HEK293 (cell line): ENCODE results near the gene EIPR1.

Experiments
- CTCF ChIA-PET: fragments of 350-600 bp; formaldehyde crosslinking; extraction: SDS; loops from one replicate; lab custom pipeline; 2021; ENCODE audit warnings: antibody characterized with exemption; lab: Yijun Ruan, JAX
- POLR2A ChIA-PET: fragments of 300-600 bp; formaldehyde crosslinking; extraction: SDS; loops from one replicate; lab custom pipeline; 2020; ENCODE audit warnings: antibody characterized with exemption, inconsistent platforms; lab: Yijun Ruan, JAX
- H3K27ac ChIP-seq: fragments of 200-500 bp; sonication (Bioruptor generic); 2 replicates; pipeline ENCODE4 v1.5.1; 2014; ENCODE audit warnings: low read depth, low read length, control low read depth, inconsistent platforms; ENCODE audit errors: extremely low read depth
- H3K36me3 ChIP-seq, 2 experiments: fragments of 200-500 bp in 1 of 2; sonication (Bioruptor generic) in 1 of 2; 1 replicate in 1 of 2; 2 replicates in 1 of 2; pipeline ENCODE4 v1.5.1; 2014 to 2017; ENCODE audit warnings: inconsistent platforms in 2 of 2, low read length in 2 of 2; ENCODE audit not compliant: control insufficient read depth in 2 of 2, insufficient read depth in 1 of 2
- H3K4me1 ChIP-seq: fragments of 200-500 bp; sonication (Bioruptor generic); 2 replicates; pipeline ENCODE4 v1.5.1; 2014; ENCODE audit warnings: mild to moderate bottlenecking, low read length, inconsistent platforms; ENCODE audit not compliant: control insufficient read depth, insufficient read depth
- H3K4me3 ChIP-seq: 2 replicates; pipeline ENCODE4 v1.5.1; 2011; ENCODE audit warnings: low read depth, mild to moderate bottlenecking, control low read depth, low read length, moderate library complexity
- H3K9me3 ChIP-seq: fragments of 200-500 bp; sonication (Bioruptor generic); 2 replicates; pipeline ENCODE4 v1.5.1; 2014; ENCODE audit warnings: low read depth, low read length, inconsistent platforms; ENCODE audit not compliant: control insufficient read depth, insufficient read depth
- FEZF1 ChIP-seq: fragments of 450-650 bp; formaldehyde crosslinking; IDR thresholded peaks from 2 replicates; pipeline ENCODE4 v1.5.1; 2016; ENCODE audit warnings: missing biosample characterization, missing genetic modification characterization
- HOXC10 ChIP-seq: sonication (generic); formaldehyde crosslinking; IDR thresholded peaks from 2 replicates; pipeline ENCODE4 v1.8.1; 2023; ENCODE audit warnings: mild to moderate bottlenecking, missing genetic modification reagents
- TCF7L2 ChIP-seq: IDR thresholded peaks from 2 replicates; pipeline ENCODE4 v1.6.1; 2011; ENCODE audit warnings: low read depth, mild to moderate bottlenecking, inconsistent platforms, low read length, moderate library complexity, borderline replicate concordance
- ZNF132 ChIP-seq: fragments of 450-650 bp; formaldehyde crosslinking; IDR thresholded peaks from 2 replicates; pipeline ENCODE4 v1.5.1; 2017; ENCODE audit warnings: missing biosample characterization, missing genetic modification characterization, borderline replicate concordance
- ZNF19 ChIP-seq: fragments of 450-650 bp; formaldehyde crosslinking; IDR thresholded peaks from 2 replicates; pipeline ENCODE4; 2016; ENCODE audit warnings: missing biosample characterization, missing genetic modification characterization, low read depth
- ZNF214 ChIP-seq: fragments of 450-650 bp; formaldehyde crosslinking; IDR thresholded peaks from 2 replicates; pipeline ENCODE4 v1.5.1; 2017; ENCODE audit warnings: missing biosample characterization, mild to moderate bottlenecking, missing genetic modification characterization, borderline replicate concordance
- ZNF354C ChIP-seq: fragments of 450-650 bp; formaldehyde crosslinking; IDR thresholded peaks from 2 replicates; pipeline ENCODE4 v1.5.1; 2016; ENCODE audit warnings: missing biosample characterization, missing genetic modification characterization, low read depth, borderline replicate concordance
- ZNF366 ChIP-seq: fragments of 450-650 bp; formaldehyde crosslinking; conservative IDR thresholded peaks from 2 replicates; pipeline ENCODE4 v1.5.1; 2016; ENCODE audit warnings: missing biosample characterization, missing genetic modification characterization
- ZNF416 ChIP-seq: fragments of 450-650 bp; formaldehyde crosslinking; IDR thresholded peaks from 2 replicates; pipeline ENCODE4 v1.5.1; 2016; ENCODE audit warnings: missing biosample characterization, missing genetic modification characterization
- ZNF521 ChIP-seq: fragments of 450-650 bp; formaldehyde crosslinking; IDR thresholded peaks from 2 replicates; pipeline ENCODE4 v1.5.1; 2017; ENCODE audit warnings: missing biosample characterization, mild to moderate bottlenecking, missing genetic modification characterization
- ZNF544 ChIP-seq: fragments of 450-650 bp; formaldehyde crosslinking; IDR thresholded peaks from 2 replicates; pipeline ENCODE4 v1.5.0; 2017; ENCODE audit warnings: missing biosample characterization, missing genetic modification characterization
- ZNF621 ChIP-seq: fragments of 450-650 bp; formaldehyde crosslinking; IDR thresholded peaks from 2 replicates; pipeline ENCODE4 v1.5.1; 2017; ENCODE audit warnings: missing biosample characterization, missing genetic modification characterization
- ZNF660 ChIP-seq: fragments of 450-650 bp; IDR thresholded peaks from 2 replicates; pipeline ENCODE4 v1.5.1; 2018; ENCODE audit warnings: missing biosample characterization, mild to moderate bottlenecking, missing genetic modification characterization
- ZNF707 ChIP-seq: fragments of 450-650 bp; formaldehyde crosslinking; IDR thresholded peaks from 2 replicates; pipeline ENCODE4 v1.5.1; 2016; ENCODE audit warnings: missing biosample characterization, missing genetic modification characterization
- ZNF777 ChIP-seq: fragments of 450-650 bp; formaldehyde crosslinking; IDR thresholded peaks from 2 replicates; pipeline ENCODE4 v1.5.1; 2017; ENCODE audit warnings: missing biosample characterization, missing genetic modification characterization, borderline replicate concordance
- TF ChIP-seq, protein P1 (sequence below): fragments of 450-650 bp; formaldehyde crosslinking; IDR thresholded peaks from 2 replicates; pipeline ENCODE4 v1.5.0; 2017; ENCODE audit warnings: missing biosample characterization, missing genetic modification characterization, borderline replicate concordance
- TF ChIP-seq, protein P2 (sequence below): fragments of 450-650 bp; formaldehyde crosslinking; IDR thresholded peaks from 2 replicates; pipeline ENCODE4 v1.5.1; 2016; ENCODE audit warnings: missing biosample characterization, missing genetic modification characterization
- TF ChIP-seq, protein P3 (sequence below): fragments of 450-650 bp; formaldehyde crosslinking; IDR thresholded peaks from 2 replicates; pipeline ENCODE4 v1.5.1; 2016; ENCODE audit warnings: missing biosample characterization, missing genetic modification characterization
- TF ChIP-seq, protein P4 (sequence below): fragments of 450-650 bp; formaldehyde crosslinking; IDR thresholded peaks from 2 replicates; pipeline ENCODE4; 2016; ENCODE audit warnings: missing biosample characterization, missing genetic modification characterization

EIPR1 gene

DNA sequence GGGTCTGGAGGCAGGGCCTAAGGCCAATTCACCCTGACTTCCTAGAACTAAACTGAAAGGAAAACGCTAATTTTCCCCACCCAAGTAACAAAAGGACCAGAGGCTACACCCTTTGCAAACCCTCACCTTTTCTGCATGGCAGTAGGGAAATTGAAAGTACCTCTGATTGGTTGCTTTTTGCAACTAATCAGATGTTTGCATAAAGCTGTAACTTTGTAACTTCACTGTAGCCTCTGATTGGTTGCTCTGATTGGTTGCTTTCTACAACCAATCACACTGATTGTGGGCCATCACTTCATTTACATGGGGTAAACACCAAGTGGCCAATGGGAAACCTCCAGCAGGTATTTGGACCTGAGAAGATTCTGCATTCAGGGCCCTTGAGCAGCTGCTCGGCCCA, 20.8 kb downstream of the EIPR1 start:
- TF ChIP-seq, protein P1, sequence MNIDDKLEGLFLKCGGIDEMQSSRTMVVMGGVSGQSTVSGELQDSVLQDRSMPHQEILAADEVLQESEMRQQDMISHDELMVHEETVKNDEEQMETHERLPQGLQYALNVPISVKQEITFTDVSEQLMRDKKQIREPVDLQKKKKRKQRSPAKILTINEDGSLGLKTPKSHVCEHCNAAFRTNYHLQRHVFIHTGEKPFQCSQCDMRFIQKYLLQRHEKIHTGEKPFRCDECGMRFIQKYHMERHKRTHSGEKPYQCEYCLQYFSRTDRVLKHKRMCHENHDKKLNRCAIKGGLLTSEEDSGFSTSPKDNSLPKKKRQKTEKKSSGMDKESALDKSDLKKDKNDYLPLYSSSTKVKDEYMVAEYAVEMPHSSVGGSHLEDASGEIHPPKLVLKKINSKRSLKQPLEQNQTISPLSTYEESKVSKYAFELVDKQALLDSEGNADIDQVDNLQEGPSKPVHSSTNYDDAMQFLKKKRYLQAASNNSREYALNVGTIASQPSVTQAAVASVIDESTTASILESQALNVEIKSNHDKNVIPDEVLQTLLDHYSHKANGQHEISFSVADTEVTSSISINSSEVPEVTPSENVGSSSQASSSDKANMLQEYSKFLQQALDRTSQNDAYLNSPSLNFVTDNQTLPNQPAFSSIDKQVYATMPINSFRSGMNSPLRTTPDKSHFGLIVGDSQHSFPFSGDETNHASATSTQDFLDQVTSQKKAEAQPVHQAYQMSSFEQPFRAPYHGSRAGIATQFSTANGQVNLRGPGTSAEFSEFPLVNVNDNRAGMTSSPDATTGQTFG (tag by site-specific recombination), result no peak
- TF ChIP-seq FEZF1 (tag by site-specific recombination) (no peak), ZNF214 (no peak), ZNF366 (tag by site-specific recombination) (no peak), ZNF19 (tag by site-specific recombination) (no peak), HOXC10 (CRISPR knock-in tag) (no peak), ZNF416 (tag by site-specific recombination) (no peak), ZNF777 (tag by site-specific recombination) (no peak), ZNF707 (no peak), ZNF354C (tag by site-specific recombination) (no peak), ZNF521 (no peak), ZNF660 (tag by site-specific recombination) (no peak), TCF7L2 (no peak), ZNF621 (tag by site-specific recombination) (no peak), ZNF544 (tag by site-specific recombination) (no peak), ZNF132 (tag by site-specific recombination) (no peak)
- TF ChIP-seq, protein P2, sequence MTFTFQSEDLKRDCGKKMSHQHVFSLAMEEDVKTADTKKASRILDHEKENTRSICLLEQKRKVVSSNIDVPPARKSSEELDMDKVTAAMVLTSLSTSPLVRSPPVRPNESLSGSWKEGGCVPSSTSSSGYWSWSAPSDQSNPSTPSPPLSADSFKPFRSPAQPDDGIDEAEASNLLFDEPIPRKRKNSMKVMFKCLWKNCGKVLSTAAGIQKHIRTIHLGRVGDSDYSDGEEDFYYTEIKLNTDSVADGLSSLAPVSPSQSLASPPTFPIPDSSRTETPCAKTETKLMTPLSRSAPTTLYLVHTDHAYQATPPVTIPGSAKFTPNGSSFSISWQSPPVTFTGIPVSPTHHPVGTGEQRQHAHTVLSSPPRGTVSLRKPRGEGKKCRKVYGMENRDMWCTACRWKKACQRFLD, result no peak
- TF ChIP-seq, protein P3, sequence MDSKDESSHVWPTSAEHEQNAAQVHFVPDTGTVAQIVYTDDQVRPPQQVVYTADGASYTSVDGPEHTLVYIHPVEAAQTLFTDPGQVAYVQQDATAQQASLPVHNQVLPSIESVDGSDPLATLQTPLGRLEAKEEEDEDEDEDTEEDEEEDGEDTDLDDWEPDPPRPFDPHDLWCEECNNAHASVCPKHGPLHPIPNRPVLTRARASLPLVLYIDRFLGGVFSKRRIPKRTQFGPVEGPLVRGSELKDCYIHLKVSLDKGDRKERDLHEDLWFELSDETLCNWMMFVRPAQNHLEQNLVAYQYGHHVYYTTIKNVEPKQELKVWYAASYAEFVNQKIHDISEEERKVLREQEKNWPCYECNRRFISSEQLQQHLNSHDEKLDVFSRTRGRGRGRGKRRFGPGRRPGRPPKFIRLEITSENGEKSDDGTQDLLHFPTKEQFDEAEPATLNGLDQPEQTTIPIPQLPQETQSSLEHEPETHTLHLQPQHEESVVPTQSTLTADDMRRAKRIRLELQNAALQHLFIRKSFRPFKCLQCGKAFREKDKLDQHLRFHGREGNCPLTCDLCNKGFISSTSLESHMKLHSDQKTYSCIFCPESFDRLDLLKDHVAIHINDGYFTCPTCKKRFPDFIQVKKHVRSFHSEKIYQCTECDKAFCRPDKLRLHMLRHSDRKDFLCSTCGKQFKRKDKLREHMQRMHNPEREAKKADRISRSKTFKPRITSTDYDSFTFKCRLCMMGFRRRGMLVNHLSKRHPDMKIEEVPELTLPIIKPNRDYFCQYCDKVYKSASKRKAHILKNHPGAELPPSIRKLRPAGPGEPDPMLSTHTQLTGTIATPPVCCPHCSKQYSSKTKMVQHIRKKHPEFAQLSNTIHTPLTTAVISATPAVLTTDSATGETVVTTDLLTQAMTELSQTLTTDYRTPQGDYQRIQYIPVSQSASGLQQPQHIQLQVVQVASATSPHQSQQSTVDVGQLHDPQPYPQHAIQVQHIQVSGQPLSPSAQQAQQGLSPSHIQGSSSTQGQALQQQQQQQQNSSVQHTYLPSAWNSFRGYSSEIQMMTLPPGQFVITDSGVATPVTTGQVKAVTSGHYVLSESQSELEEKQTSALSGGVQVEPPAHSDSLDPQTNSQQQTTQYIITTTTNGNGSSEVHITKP (tag by site-specific recombination), result no peak
- TF ChIP-seq, protein P4, sequence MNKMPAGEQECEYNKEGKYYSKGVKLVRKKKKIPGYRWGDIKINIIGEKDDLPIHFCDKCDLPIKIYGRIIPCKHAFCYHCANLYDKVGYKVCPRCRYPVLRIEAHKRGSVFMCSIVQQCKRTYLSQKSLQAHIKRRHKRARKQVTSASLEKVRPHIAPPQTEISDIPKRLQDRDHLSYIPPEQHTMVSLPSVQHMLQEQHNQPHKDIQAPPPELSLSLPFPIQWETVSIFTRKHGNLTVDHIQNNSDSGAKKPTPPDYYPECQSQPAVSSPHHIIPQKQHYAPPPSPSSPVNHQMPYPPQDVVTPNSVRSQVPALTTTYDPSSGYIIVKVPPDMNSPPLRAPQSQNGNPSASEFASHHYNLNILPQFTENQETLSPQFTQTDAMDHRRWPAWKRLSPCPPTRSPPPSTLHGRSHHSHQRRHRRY (tag by site-specific recombination), result no peak
- Histone ChIP-seq H3K4me3 (no peak overlapping the region), H3K4me1 (no peaks in the 10 kb centered on the region), H3K9me3 (no peaks in the 10 kb centered on the region), H3K36me3 (peaks cover 0 to 30% of the 10 kb centered on the region in 2 experiments; a peak in 1 of 3 replicates), H3K27ac (no peak overlapping the region)
- ChIA-PET CTCF (no interaction called here), POLR2A (no interaction called here)
